ENCODE measurements around the gene TACC2.
"Not testable (repeated sequence)": the region's sequence is repeated elsewhere in the genome, so short reads cannot be mapped to it uniquely, and the experiment has no call there.

Gene TACC2

DNA sequence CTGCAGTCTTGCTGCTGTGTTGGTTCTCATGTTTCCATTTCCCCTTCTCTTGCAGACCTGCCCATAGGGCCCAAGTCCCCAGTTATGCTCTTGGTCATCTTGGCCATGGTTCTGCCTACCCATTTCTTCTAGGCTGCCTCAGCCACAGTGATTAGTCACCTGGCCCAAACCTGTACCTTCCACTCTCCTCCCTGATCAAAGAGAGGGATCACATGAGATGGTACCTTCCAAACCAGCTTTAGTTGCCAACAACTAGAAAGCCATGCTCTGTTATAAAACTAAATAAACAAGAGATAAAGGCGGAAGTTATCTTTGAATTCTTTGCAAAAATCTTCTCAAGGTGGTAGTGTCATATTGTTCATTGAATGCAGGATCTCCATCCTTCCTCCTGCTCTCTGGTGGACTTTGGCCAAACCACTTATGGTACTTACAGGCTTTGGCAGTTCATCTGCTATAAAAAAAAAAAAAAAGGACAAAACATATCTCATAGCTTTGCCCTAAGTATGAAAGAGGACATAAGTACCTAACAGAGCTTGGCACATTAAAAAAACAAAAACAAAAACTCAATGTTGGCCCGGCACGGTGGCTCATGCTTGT lies 25.8 kb downstream of the TACC2 start:
- Histone ChIP-seq H3K27ac (ENCODE audit: low read length) (no peak overlapping the region), H3K9me3 (ENCODE audit: insufficient read depth, low read length, severe bottlenecking) (no peaks in the 10 kb centered on the region), H3K4me3 (ENCODE audit: low read depth in 1 of 2, low read length in 2 of 2) (no peak overlapping the region), H3K4me1 (ENCODE audit: insufficient read depth, low read length) (no peaks in the 10 kb centered on the region), H3K79me2 (ENCODE audit: insufficient read depth, low read length) (no peaks in the 10 kb centered on the region), H3K4me2 (ENCODE audit: insufficient read depth, low read length) (no peak overlapping the region), H3K27me3 (ENCODE audit: insufficient read depth, low read length, poor library complexity) (peaks cover 9% of the 10 kb centered on the region), H2AFZ (ENCODE audit: low read depth, low read length) (no peak overlapping the region), H3K36me3 (ENCODE audit: insufficient read depth, low read length) (no peaks in the 10 kb centered on the region), H4K20me1 (ENCODE audit: insufficient read depth, low read length) (no peaks in the 10 kb centered on the region), H3K9ac (ENCODE audit: low read depth, low read length) (no peak overlapping the region)
- no peak for DNase-seq
- no peak for ATAC-seq (ENCODE audit: insufficient read depth, low read depth)
- TF ChIP-seq EZH2 (IDR thresholded peaks at IDR 0.05; ENCODE audit: borderline replicate concordance, low read depth, low read length, severe bottlenecking) (no peak), CTCF (IDR thresholded peaks at IDR 0.05; ENCODE audit: borderline replicate concordance, extremely low read depth, low read length, poor library complexity, severe bottlenecking) (no peak)

DNA sequence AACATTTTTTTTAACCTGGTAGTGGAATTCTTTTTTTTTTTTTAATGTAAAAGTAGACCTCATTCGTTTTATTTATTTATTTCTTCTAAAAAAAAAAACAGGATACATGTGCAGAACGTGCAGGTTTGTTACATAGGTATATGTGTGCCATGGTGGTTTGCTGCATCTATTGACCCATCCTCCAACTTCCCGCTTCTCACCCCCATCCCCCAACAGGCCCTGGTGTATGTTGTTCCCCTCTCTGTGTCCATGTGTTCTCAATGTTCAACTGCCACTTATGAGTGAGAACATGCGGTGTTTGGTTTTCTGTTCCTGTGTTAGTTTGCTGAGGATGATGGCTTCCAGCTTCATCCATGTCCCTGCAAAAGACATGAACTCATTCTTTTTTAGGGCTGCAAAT lies 29.0 kb downstream of the TACC2 start:
- not testable (repeated sequence) for H4K20me1 ChIP-seq (ENCODE audit: insufficient read depth, low read length); H3K9ac ChIP-seq (ENCODE audit: low read depth, low read length); H3K4me3 ChIP-seq (ENCODE audit: low read depth in 1 of 2, low read length in 2 of 2); H3K36me3 ChIP-seq (ENCODE audit: insufficient read depth, low read length); DNase-seq; H3K4me1 ChIP-seq (ENCODE audit: insufficient read depth, low read length); H3K27ac ChIP-seq (ENCODE audit: low read length); H2AFZ ChIP-seq (ENCODE audit: low read depth, low read length); H3K4me2 ChIP-seq (ENCODE audit: insufficient read depth, low read length); ATAC-seq (ENCODE audit: insufficient read depth, low read depth); H3K79me2 ChIP-seq (ENCODE audit: insufficient read depth, low read length); H3K27me3 ChIP-seq (ENCODE audit: insufficient read depth, low read length, poor library complexity); H3K9me3 ChIP-seq (ENCODE audit: insufficient read depth, low read length, severe bottlenecking)

DNA sequence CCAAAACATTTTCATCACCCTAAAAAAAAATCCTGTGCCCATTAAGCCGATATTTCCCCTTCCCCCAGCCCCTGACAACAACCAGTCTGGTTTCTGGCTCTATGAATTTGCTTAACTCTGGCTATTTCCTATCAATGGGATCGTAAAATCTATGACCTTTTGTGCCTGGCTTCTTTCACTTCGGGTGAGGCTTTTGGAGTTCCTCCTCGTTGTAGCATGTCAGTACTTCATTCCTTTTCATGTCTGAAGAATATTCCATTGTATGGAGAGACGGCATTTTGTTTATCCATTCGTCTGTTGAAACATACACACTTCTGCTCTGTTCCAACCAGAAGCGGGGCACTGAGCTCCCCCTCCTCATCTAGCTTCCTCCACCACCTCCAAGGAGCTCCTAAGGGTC lies 29.5 kb downstream of the TACC2 start:
- Histone ChIP-seq H2AFZ (ENCODE audit: low read depth, low read length) (no peak overlapping the region), H3K4me1 (ENCODE audit: insufficient read depth, low read length) (no peaks in the 10 kb centered on the region)

GRCh38 chr10:122018951-122019413 lies 30.0 kb downstream of the TACC2 start:
- no peaks in the 10 kb centered on the region for H3K4me1 ChIP-seq (ENCODE audit: insufficient read depth, low read length)
- no peak overlapping the region for H3K27ac ChIP-seq (ENCODE audit: low read length)
- peaks cover 9% of the 10 kb centered on the region for H3K27me3 ChIP-seq (ENCODE audit: insufficient read depth, low read length, poor library complexity)
- no peak overlapping the region for H3K9ac ChIP-seq (ENCODE audit: low read depth, low read length)
- DNase-seq (no peak), ATAC-seq (ENCODE audit: insufficient read depth, low read depth) (no peak)
- H2AFZ ChIP-seq (ENCODE audit: low read depth, low read length) = no peak overlapping the region
- TF ChIP-seq CTCF (IDR thresholded peaks at IDR 0.05; ENCODE audit: borderline replicate concordance, extremely low read depth, low read length, poor library complexity, severe bottlenecking) (no peak), EZH2 (IDR thresholded peaks at IDR 0.05; ENCODE audit: borderline replicate concordance, low read depth, low read length, severe bottlenecking) (no peak)
- H3K79me2 ChIP-seq (ENCODE audit: insufficient read depth, low read length) = no peaks in the 10 kb centered on the region
- H3K4me2 ChIP-seq (ENCODE audit: insufficient read depth, low read length) = no peak overlapping the region
- H3K9me3 ChIP-seq (ENCODE audit: insufficient read depth, low read length, severe bottlenecking) = no peaks in the 10 kb centered on the region
- H3K36me3 ChIP-seq (ENCODE audit: insufficient read depth, low read length) = no peaks in the 10 kb centered on the region
- no peak overlapping the region for H3K4me3 ChIP-seq (ENCODE audit: low read depth in 1 of 2, low read length in 2 of 2)
- no peaks in the 10 kb centered on the region for H4K20me1 ChIP-seq (ENCODE audit: insufficient read depth, low read length)

More for the DNA sequence above, 29.5 kb downstream of the TACC2 start:
- H3K27me3 ChIP-seq (ENCODE audit: insufficient read depth, low read length, poor library complexity) = peaks cover 9% of the 10 kb centered on the region
- DNase-seq = no peak
- no peaks in the 10 kb centered on the region for H3K36me3 ChIP-seq (ENCODE audit: insufficient read depth, low read length)
- no peaks in the 10 kb centered on the region for H3K79me2 ChIP-seq (ENCODE audit: insufficient read depth, low read length)
- H3K4me2 ChIP-seq (ENCODE audit: insufficient read depth, low read length) = no peak overlapping the region
- H3K27ac ChIP-seq (ENCODE audit: low read length) = no peak overlapping the region
- TF ChIP-seq EZH2 (IDR thresholded peaks at IDR 0.05; ENCODE audit: borderline replicate concordance, low read depth, low read length, severe bottlenecking) (no peak), CTCF (IDR thresholded peaks at IDR 0.05; ENCODE audit: borderline replicate concordance, extremely low read depth, low read length, poor library complexity, severe bottlenecking) (no peak)
- no peak overlapping the region for H3K9ac ChIP-seq (ENCODE audit: low read depth, low read length)
- ATAC-seq (ENCODE audit: insufficient read depth, low read depth) = no peak
- H3K9me3 ChIP-seq (ENCODE audit: insufficient read depth, low read length, severe bottlenecking) = no peaks in the 10 kb centered on the region
- H3K4me3 ChIP-seq (ENCODE audit: low read depth in 1 of 2, low read length in 2 of 2) = no peak overlapping the region
- no peaks in the 10 kb centered on the region for H4K20me1 ChIP-seq (ENCODE audit: insufficient read depth, low read length)

Measured in DND-41 (cell line).